ENCODE measurements around the gene PFKM.
"Not testable (repeated sequence)": the region's sequence is repeated elsewhere in the genome, so short reads cannot be mapped to it uniquely, and the experiment has no call there.

Gene PFKM

GRCh38 chr12:48104531-48104930, 14.6 kb upstream of the PFKM start:
- peaks cover 3% of the 10 kb centered on the region for H3K36me3 Mint-ChIP-seq

GRCh38 chr12:48105321-48105866, 13.8 kb upstream of the PFKM start:
- peak; percentile 54 for ATAC-seq (ENCODE audit: low read depth)
- no peaks in the 10 kb centered on the region for H3K27me3 Mint-ChIP-seq
- peaks cover 2% of the 10 kb centered on the region for H3K36me3 Mint-ChIP-seq
- H3K9me3 Mint-ChIP-seq, result no peaks in the 10 kb centered on the region
- peak overlapping the region; percentile 94 for H3K4me3 Mint-ChIP-seq
- H3K27ac Mint-ChIP-seq, result peak overlapping the region; percentile 99
- peaks cover 35% of the 10 kb centered on the region for H3K4me1 Mint-ChIP-seq
- DNase-seq (ENCODE audit: low spot score in 2 of 2), result peak; percentile 62 to 68

More at GRCh38 chr12:48104531-48104930, 14.6 kb upstream of the PFKM start:
- peak overlapping the region; percentile 99 for H3K27ac Mint-ChIP-seq
- no peaks in the 10 kb centered on the region for H3K27me3 Mint-ChIP-seq
- H3K9me3 Mint-ChIP-seq, result no peaks in the 10 kb centered on the region
- DNase-seq (ENCODE audit: low spot score in 2 of 2) (no peak), ATAC-seq (ENCODE audit: low read depth) (no peak)
- peaks cover 32% of the 10 kb centered on the region for H3K4me1 Mint-ChIP-seq
- peak overlapping the region; percentile 94 for H3K4me3 Mint-ChIP-seq

- Mint-ChIP-seq H3K36me3 (peaks cover 2% of the 10 kb centered on the region), H3K4me3 (peak within 1 kb of the TSS; percentile 94), H3K9me3 (no peaks in the 10 kb centered on the region), H3K27ac (peak within 1 kb of the TSS; percentile 99), H3K4me1 (peaks cover 35% of the 10 kb centered on the region), H3K27me3 (no peaks in the 10 kb centered on the region)
- ATAC-seq (ENCODE audit: low read depth) (peak; percentile 78), DNase-seq (ENCODE audit: low spot score in 2 of 2) (peak; percentile 88 to 90)
Observed at GRCh38 chr12:48105867-48106680, 13.1 kb upstream of the PFKM start, which contains the start of gene SENP1. Gene SENP1 (minus strand): TSS chr12:48106079. CDS start chr12:48101472, 4,607 bp downstream.

- no peak for ATAC-seq (ENCODE audit: low read depth)
- DNase-seq (ENCODE audit: low spot score in 2 of 2), result no peak
- Mint-ChIP-seq H3K4me3 (peak overlapping the region; percentile 94), H3K27me3 (no peaks in the 10 kb centered on the region), H3K4me1 (peaks cover 29% of the 10 kb centered on the region), H3K27ac (peak overlapping the region; percentile 99), H3K36me3 (peaks cover 2% of the 10 kb centered on the region), H3K9me3 (no peaks in the 10 kb centered on the region)
Observed at GRCh38 chr12:48106681-48107613, 12.2 kb upstream of the PFKM start.

- ATAC-seq (ENCODE audit: low read depth) (no peak), DNase-seq (ENCODE audit: low spot score in 2 of 2) (no peak)
- no peaks in the 10 kb centered on the region for H3K27me3 Mint-ChIP-seq
- no peak overlapping the region for H3K27ac Mint-ChIP-seq
- peaks cover 2% of the 10 kb centered on the region for H3K36me3 Mint-ChIP-seq
- H3K4me1 Mint-ChIP-seq, result peaks cover 20% of the 10 kb centered on the region
- H3K4me3 Mint-ChIP-seq, result no peak overlapping the region
- H3K9me3 Mint-ChIP-seq, result no peaks in the 10 kb centered on the region
Observed at GRCh38 chr12:48109424-48109823, 9.7 kb upstream of the PFKM start.

GRCh38 chr12:48110691-48111311, 8.4 kb upstream of the PFKM start:
- no peak for ATAC-seq (ENCODE audit: low read depth)
- no peak for DNase-seq (ENCODE audit: low spot score in 2 of 2)
- no peak overlapping the region for H3K4me3 Mint-ChIP-seq
- no peak overlapping the region for H3K27ac Mint-ChIP-seq
- H3K9me3 Mint-ChIP-seq, result no peaks in the 10 kb centered on the region
- peaks cover 12% of the 10 kb centered on the region for H3K4me1 Mint-ChIP-seq
- no peaks in the 10 kb centered on the region for H3K36me3 Mint-ChIP-seq
- H3K27me3 Mint-ChIP-seq, result no peaks in the 10 kb centered on the region

- peaks cover 11% of the 10 kb centered on the region for H3K4me1 Mint-ChIP-seq
- DNase-seq (ENCODE audit: low spot score in 2 of 2); H3K27ac Mint-ChIP-seq; ATAC-seq (ENCODE audit: low read depth); H3K27me3 Mint-ChIP-seq; H3K9me3 Mint-ChIP-seq; H3K4me3 Mint-ChIP-seq; H3K36me3 Mint-ChIP-seq: not testable (repeated sequence)
Observed at GRCh38 chr12:48111312-48111693, 7.9 kb upstream of the PFKM start.

GRCh38 chr12:48115957-48116356, 3.2 kb upstream of the PFKM start:
- Mint-ChIP-seq H3K4me1 (peaks cover 15% of the 10 kb centered on the region), H3K4me3 (no peak overlapping the region), H3K27ac (no peak overlapping the region), H3K9me3 (no peaks in the 10 kb centered on the region), H3K27me3 (no peaks in the 10 kb centered on the region), H3K36me3 (no peaks in the 10 kb centered on the region)
- no peak for ATAC-seq (ENCODE audit: low read depth)
- DNase-seq (ENCODE audit: low spot score in 2 of 2), result no peak

- Mint-ChIP-seq H3K27ac (peak overlapping the region; percentile 93), H3K36me3 (peaks cover 4% of the 10 kb centered on the region), H3K9me3 (no peaks in the 10 kb centered on the region), H3K4me3 (peak overlapping the region; percentile 99), H3K27me3 (no peaks in the 10 kb centered on the region), H3K4me1 (peaks cover 19% of the 10 kb centered on the region)
- DNase-seq (ENCODE audit: low spot score in 2 of 2) (no peak), ATAC-seq (ENCODE audit: low read depth) (no peak)
Observed at GRCh38 chr12:48118284-48118871, 786 bp upstream of the PFKM start.

- no peaks in the 10 kb centered on the region for H3K9me3 Mint-ChIP-seq
- peaks cover 10% of the 10 kb centered on the region for H3K36me3 Mint-ChIP-seq
- no peak for ATAC-seq (ENCODE audit: low read depth)
Observed at GRCh38 chr12:48119834-48120195, 651 bp downstream of the PFKM start.

GRCh38 chr12:48121522-48121921, 2.4 kb downstream of the PFKM start:
- DNase-seq (ENCODE audit: low spot score in 2 of 2), result no peak
- no peak overlapping the region for H3K27ac Mint-ChIP-seq
- no peaks in the 10 kb centered on the region for H3K27me3 Mint-ChIP-seq
- peaks cover 15% of the 10 kb centered on the region for H3K36me3 Mint-ChIP-seq
- no peaks in the 10 kb centered on the region for H3K9me3 Mint-ChIP-seq
- H3K4me1 Mint-ChIP-seq, result peaks cover 19% of the 10 kb centered on the region
- H3K4me3 Mint-ChIP-seq, result no peak overlapping the region
- no peak for ATAC-seq (ENCODE audit: low read depth)

More at GRCh38 chr12:48119834-48120195, 651 bp downstream of the PFKM start:
- Mint-ChIP-seq H3K4me1 (peaks cover 19% of the 10 kb centered on the region), H3K27ac (peak overlapping the region; percentile 93), H3K4me3 (peak overlapping the region; percentile 99), H3K27me3 (no peaks in the 10 kb centered on the region)
- DNase-seq (ENCODE audit: low spot score in 2 of 2), result no peak

GRCh38 chr12:48122065-48122834, 3.1 kb downstream of the PFKM start:
- Mint-ChIP-seq H3K4me3 (no peak overlapping the region), H3K9me3 (no peaks in the 10 kb centered on the region), H3K27me3 (no peaks in the 10 kb centered on the region), H3K27ac (no peak overlapping the region), H3K36me3 (peaks cover 17% of the 10 kb centered on the region), H3K4me1 (peaks cover 19% of the 10 kb centered on the region)
- DNase-seq (ENCODE audit: low spot score in 2 of 2) (no peak), ATAC-seq (ENCODE audit: low read depth) (no peak)

GRCh38 chr12:48123169-48123568, 4.0 kb downstream of the PFKM start:
- peaks cover 24% of the 10 kb centered on the region for H3K36me3 Mint-ChIP-seq
- H3K9me3 Mint-ChIP-seq, result no peaks in the 10 kb centered on the region
- H3K27me3 Mint-ChIP-seq, result no peaks in the 10 kb centered on the region
- ATAC-seq (ENCODE audit: low read depth), result no peak
- H3K27ac Mint-ChIP-seq, result peak overlapping the region; percentile 52
- no peak overlapping the region for H3K4me3 Mint-ChIP-seq
- no peak for DNase-seq (ENCODE audit: low spot score in 2 of 2)
- H3K4me1 Mint-ChIP-seq, result peaks cover 19% of the 10 kb centered on the region

Data from memory B cell (primary cell).